Measurements from ENCODE around the gene FIGLA.

Gene FIGLA

DNA sequence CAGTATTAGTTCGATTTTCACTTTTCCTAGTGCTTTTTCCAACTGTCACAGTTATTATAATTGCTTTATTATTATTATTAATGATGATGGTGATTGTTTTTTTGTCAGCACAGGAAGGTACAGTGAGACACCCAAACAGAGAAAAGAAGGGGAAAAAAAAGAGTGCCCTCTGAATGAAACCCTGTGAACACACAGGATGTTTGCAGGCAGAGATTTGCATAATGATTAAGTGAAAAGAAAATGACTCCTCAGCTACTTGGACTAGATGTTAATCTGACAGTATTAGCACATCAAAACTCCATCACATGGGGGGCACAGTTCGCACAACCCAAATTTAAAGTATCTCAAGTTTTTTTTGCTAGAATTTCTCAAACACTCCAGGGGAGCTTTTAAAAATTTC, 55.4 kb downstream of the FIGLA start:
- no peak for DNase-seq (ENCODE audit: low read depth)
- TF ChIP-seq, protein P1, sequence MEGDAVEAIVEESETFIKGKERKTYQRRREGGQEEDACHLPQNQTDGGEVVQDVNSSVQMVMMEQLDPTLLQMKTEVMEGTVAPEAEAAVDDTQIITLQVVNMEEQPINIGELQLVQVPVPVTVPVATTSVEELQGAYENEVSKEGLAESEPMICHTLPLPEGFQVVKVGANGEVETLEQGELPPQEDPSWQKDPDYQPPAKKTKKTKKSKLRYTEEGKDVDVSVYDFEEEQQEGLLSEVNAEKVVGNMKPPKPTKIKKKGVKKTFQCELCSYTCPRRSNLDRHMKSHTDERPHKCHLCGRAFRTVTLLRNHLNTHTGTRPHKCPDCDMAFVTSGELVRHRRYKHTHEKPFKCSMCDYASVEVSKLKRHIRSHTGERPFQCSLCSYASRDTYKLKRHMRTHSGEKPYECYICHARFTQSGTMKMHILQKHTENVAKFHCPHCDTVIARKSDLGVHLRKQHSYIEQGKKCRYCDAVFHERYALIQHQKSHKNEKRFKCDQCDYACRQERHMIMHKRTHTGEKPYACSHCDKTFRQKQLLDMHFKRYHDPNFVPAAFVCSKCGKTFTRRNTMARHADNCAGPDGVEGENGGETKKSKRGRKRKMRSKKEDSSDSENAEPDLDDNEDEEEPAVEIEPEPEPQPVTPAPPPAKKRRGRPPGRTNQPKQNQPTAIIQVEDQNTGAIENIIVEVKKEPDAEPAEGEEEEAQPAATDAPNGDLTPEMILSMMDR (IDR thresholded peaks at IDR 0.05; ENCODE audit: low read depth, low read length): no peak
- TF ChIP-seq MYC (IDR thresholded peaks at IDR 0.05; ENCODE audit: low read depth, low read length): no peak
- no peak for TF ChIP-seq POLR2A (IDR thresholded peaks at IDR 0.05; ENCODE audit: extremely low read depth, insufficient read length)
- TF ChIP-seq, protein P2, sequence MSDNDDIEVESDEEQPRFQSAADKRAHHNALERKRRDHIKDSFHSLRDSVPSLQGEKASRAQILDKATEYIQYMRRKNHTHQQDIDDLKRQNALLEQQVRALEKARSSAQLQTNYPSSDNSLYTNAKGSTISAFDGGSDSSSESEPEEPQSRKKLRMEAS (IDR thresholded peaks at IDR 0.05; ENCODE audit: low read depth, low read length): no peak
- no peak overlapping the region for H3K4me3 ChIP-seq (ENCODE audit: low read depth, low read length)

DNA sequence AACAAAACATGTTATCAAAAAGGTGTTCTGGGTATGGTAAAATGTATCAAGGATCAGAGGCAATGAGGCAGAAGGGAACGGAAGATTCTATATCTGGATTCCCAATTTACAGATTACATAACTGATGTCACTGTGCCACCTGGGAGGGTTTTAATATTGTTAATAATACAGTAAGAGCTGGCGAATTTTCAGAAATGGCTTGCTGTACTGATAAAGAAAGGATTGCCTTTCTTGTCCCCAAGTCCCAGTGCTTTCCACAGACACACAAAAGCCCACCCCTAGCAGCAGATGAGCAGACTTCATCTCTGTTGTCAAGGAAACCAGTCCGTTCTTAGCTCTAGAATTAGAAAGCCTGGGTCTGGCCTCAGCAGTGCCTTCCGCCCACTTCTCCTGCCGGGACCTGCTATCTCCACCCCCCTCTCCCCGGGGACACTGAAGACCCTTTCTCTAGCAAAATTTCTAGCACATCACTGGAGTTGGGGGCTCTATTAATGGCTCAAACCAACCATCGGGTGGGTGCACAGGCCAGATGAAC, 56.7 kb downstream of the FIGLA start:
- TF ChIP-seq MYC (IDR thresholded peaks at IDR 0.05; ENCODE audit: low read depth, low read length) (no peak), POLR2A (IDR thresholded peaks at IDR 0.05; ENCODE audit: extremely low read depth, insufficient read length) (no peak)
- TF ChIP-seq, protein P2 (IDR thresholded peaks at IDR 0.05; ENCODE audit: low read depth, low read length): no peak
- TF ChIP-seq, protein P1 (IDR thresholded peaks at IDR 0.05; ENCODE audit: low read depth, low read length): no peak
- DNase-seq (ENCODE audit: low read depth): no peak
- H3K4me3 ChIP-seq (ENCODE audit: low read depth, low read length): no peak overlapping the region

DNA sequence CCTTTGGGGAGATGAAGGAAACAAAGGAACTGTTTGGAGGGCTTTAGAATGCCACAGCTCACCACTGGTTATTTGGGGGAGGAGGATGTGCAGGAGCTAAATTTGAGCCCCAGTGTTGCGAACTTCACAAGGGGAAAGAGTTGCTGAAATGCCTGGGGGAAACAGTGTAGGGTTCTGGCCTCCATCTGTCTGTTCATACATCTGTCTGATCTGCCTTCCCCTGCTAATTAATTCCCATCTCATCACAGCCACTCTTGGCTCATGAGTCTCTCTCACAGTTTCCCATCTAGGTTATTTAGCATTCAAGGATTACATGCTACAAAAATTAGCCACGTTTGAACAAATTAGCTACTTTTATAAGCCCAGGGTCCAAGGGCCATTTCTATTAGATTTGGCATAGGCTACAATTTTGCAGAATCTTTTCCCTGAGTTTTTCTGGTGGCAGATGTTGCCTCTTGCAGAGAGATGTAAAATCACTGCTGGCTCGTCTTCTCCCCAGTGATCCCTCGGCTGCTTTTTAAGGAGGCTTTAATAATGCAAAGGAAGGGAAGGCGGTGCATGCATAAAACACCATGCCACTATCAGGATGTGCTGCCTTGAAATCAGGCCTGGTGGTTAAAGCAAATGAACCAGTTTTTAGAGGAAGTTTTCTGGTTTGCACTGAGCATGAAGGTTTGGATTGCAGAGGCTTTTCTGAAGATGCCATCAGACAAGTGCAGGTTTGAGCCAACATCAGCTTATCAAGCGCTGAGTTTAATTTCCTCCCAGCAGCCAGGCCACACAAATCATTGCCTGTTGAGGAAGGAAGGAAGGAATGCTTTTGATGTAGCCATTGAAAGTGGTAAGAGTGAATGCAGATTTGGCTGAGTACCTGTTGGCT, 57.4 kb downstream of the FIGLA start:
- H3K4me3 ChIP-seq (ENCODE audit: low read depth, low read length): no peak overlapping the region
- no peak for TF ChIP-seq POLR2A (IDR thresholded peaks at IDR 0.05; ENCODE audit: extremely low read depth, insufficient read length)
- TF ChIP-seq MYC (IDR thresholded peaks at IDR 0.05; ENCODE audit: low read depth, low read length): no peak
- TF ChIP-seq, protein P1 (IDR thresholded peaks at IDR 0.05; ENCODE audit: low read depth, low read length): no peak
- TF ChIP-seq, protein P2 (IDR thresholded peaks at IDR 0.05; ENCODE audit: low read depth, low read length): no peak
- no peak for DNase-seq (ENCODE audit: low read depth)

DNA sequence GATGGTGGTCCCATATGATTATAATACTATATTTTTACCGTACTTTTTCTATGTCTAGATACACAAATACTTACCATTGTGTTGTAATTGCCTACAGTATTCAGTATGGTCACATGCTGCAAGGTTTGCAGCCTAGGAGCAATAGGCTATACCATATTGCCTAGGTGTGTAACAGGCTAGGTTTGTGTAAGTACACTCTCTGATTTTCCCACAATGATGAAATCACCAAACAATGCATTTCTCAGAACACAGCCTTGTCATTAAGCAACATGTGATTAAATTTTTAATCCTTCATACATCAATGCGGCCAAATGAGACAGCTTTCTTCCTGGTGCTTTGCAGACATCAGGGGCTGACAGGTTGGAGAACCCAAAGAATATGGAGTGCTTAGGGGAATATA, 59.7 kb downstream of the FIGLA start:
- no peak for TF ChIP-seq POLR2A (IDR thresholded peaks at IDR 0.05; ENCODE audit: extremely low read depth, insufficient read length)
- no peak for TF ChIP-seq MYC (IDR thresholded peaks at IDR 0.05; ENCODE audit: low read depth, low read length)
- TF ChIP-seq, protein P2 (IDR thresholded peaks at IDR 0.05; ENCODE audit: low read depth, low read length): no peak
- TF ChIP-seq, protein P1 (IDR thresholded peaks at IDR 0.05; ENCODE audit: low read depth, low read length): no peak
- no peak for DNase-seq (ENCODE audit: low read depth)
- no peak overlapping the region for H3K4me3 ChIP-seq (ENCODE audit: low read depth, low read length)

DNA sequence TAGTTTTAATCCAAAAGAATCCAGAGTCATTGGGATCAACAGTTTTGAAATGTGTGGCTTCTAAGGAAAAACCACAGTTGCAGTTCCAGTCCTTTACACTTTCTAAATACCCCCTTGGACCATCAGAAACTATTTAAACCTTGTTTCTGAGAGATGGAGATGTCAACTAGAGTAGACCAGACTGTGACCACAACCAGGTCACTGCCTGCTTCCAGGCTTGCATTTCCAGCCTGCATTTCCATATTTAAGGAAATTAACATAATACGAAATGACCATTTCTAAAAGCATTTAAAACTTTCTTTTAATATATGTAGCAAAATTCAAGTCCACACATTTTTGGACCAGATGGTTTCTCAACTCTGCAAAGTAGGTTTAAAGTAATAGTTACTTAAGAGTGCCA, 60.8 kb downstream of the FIGLA start:
- DNase-seq (ENCODE audit: low read depth): no peak
- TF ChIP-seq, protein P1 (IDR thresholded peaks at IDR 0.05; ENCODE audit: low read depth, low read length): no peak
- TF ChIP-seq, protein P2 (IDR thresholded peaks at IDR 0.05; ENCODE audit: low read depth, low read length): no peak
- no peak for TF ChIP-seq MYC (IDR thresholded peaks at IDR 0.05; ENCODE audit: low read depth, low read length)
- no peak for TF ChIP-seq POLR2A (IDR thresholded peaks at IDR 0.05; ENCODE audit: extremely low read depth, insufficient read length)
- H3K4me3 ChIP-seq (ENCODE audit: low read depth, low read length): no peak overlapping the region
